Stimulated activated CD8-positive, alpha-beta memory T cell treated with anti-CD3 and anti-CD28 coated beads, Interleukin-7, amount 100 ng/mL, for 4 hours (primary cell): ENCODE results near the gene RTKN2.

Experiments used
- DNase-seq, 2 donors: peaks; one replicate each; pipeline ENCODE4 v3.0.0-alpha.2; 2020; ENCODE audit warnings: low read depth in 2 of 2

Gene RTKN2

GRCh38 chr10:62172465-62172864 lies 96.2 kb downstream of the RTKN2 start:
- no peak for DNase-seq

GRCh38 chr10:62171791-62172190 lies 96.9 kb downstream of the RTKN2 start:
- DNase-seq: no peak

GRCh38 chr10:62170732-62171131 lies 97.9 kb downstream of the RTKN2 start:
- DNase-seq: no peak

GRCh38 chr10:62166331-62167131 lies 102.1 kb downstream of the RTKN2 start:
- DNase-seq: no peak

- DNase-seq: no peak
Measured at GRCh38 chr10:62165803-62166202, 102.8 kb downstream of the RTKN2 start.

- DNase-seq: no peak
Measured at GRCh38 chr10:62163024-62163423, 105.6 kb downstream of the RTKN2 start.

- no peak for DNase-seq
Measured at GRCh38 chr10:62162261-62162981, 106.2 kb downstream of the RTKN2 start.

GRCh38 chr10:62159351-62159750 lies 109.3 kb downstream of the RTKN2 start:
- no peak for DNase-seq

- no peak for DNase-seq
Measured at GRCh38 chr10:62157601-62158000, 111.0 kb downstream of the RTKN2 start.

- DNase-seq: no peak
Measured at GRCh38 chr10:62155054-62155680, 113.5 kb downstream of the RTKN2 start.

GRCh38 chr10:62154231-62154630 lies 114.4 kb downstream of the RTKN2 start:
- no peak for DNase-seq

- DNase-seq: no peak
Measured at GRCh38 chr10:62153191-62153590, 115.5 kb downstream of the RTKN2 start.

GRCh38 chr10:62149621-62150020 lies 119.0 kb downstream of the RTKN2 start:
- DNase-seq: no peak

GRCh38 chr10:62148155-62148554 lies 120.5 kb downstream of the RTKN2 start:
- no peak for DNase-seq

GRCh38 chr10:62147425-62147824 lies 121.2 kb downstream of the RTKN2 start:
- no peak for DNase-seq

- no peak for DNase-seq
Measured at GRCh38 chr10:62136931-62137330, 131.7 kb downstream of the RTKN2 start.

GRCh38 chr10:62133618-62134017 lies 135.0 kb downstream of the RTKN2 start:
- DNase-seq: no peak
